HG02840 (cell line): ENCODE data around the gene CLN5.
"Not testable (repeated sequence)": the region's sequence is repeated elsewhere in the genome, so short reads cannot be mapped to it uniquely, and the experiment has no call there.

ENCODE experiments used
- ATAC-seq: cut with Tn5 transposase; IDR thresholded peaks from one replicate; pipeline ENCODE4 v1.9.1; 2021; ENCODE audit warnings: mild to moderate bottlenecking, moderate library complexity, moderate number of reproducible peaks; ENCODE audit not compliant: unreplicated experiment, low FRiP score

Gene CLN5

GRCh38 chr13:76974618-76974975 lies 17.3 kb upstream of the CLN5 start:
- ATAC-seq: no peak

GRCh38 chr13:76975863-76976262 lies 16.0 kb upstream of the CLN5 start:
- no peak for ATAC-seq

- ATAC-seq: no peak
These were observed 15.4 kb upstream of the CLN5 start for GRCh38 chr13:76976490-76976889.

GRCh38 chr13:76976929-76977328 lies 15.0 kb upstream of the CLN5 start:
- ATAC-seq: no peak

- ATAC-seq: peak; percentile 98
These were observed 11.7 kb upstream of the CLN5 start for GRCh38 chr13:76980075-76980718.

GRCh38 chr13:76982061-76982460 lies 9.8 kb upstream of the CLN5 start:
- no peak for ATAC-seq

GRCh38 chr13:76983676-76984075 lies 8.2 kb upstream of the CLN5 start:
- ATAC-seq: no peak

GRCh38 chr13:76991432-76991795 lies 467 bp upstream of the CLN5 start:
- peak; percentile 50 for ATAC-seq

GRCh38 chr13:76992548-76993001 lies 694 bp downstream of the CLN5 start:
- peak; percentile 4 for ATAC-seq

- no peak for ATAC-seq
These were observed 1.1 kb downstream of the CLN5 start for GRCh38 chr13:76993021-76993420.

- ATAC-seq: no peak
These were observed 1.6 kb downstream of the CLN5 start for GRCh38 chr13:76993473-76993872.

- no peak for ATAC-seq
These were observed 2.4 kb downstream of the CLN5 start for GRCh38 chr13:76994281-76994680.

GRCh38 chr13:77000475-77000874 lies 8.6 kb downstream of the CLN5 start:
- ATAC-seq: no peak

- no peak for ATAC-seq
These were observed 9.7 kb downstream of the CLN5 start for GRCh38 chr13:77001540-77001939.

GRCh38 chr13:77001963-77002587 lies 10.2 kb downstream of the CLN5 start:
- no peak for ATAC-seq

GRCh38 chr13:77002590-77003190 lies 10.8 kb downstream of the CLN5 start:
- no peak for ATAC-seq

GRCh38 chr13:77008337-77008736 lies 16.5 kb downstream of the CLN5 start:
- ATAC-seq: not testable (repeated sequence)

GRCh38 chr13:77009011-77009410 lies 17.1 kb downstream of the CLN5 start:
- ATAC-seq: no peak

- not testable (repeated sequence) for ATAC-seq
These were observed 17.8 kb downstream of the CLN5 start for GRCh38 chr13:77009719-77010118.

- no peak for ATAC-seq
These were observed 22.1 kb downstream of the CLN5 start for GRCh38 chr13:77013853-77014542.

GRCh38 chr13:77014906-77015685 lies 23.2 kb downstream of the CLN5 start:
- no peak for ATAC-seq
